Neural progenitor cell (in vitro differentiated cells): ENCODE data around the gene IL31RA. TPM values are rescaled to one million over a fixed set of nuclear protein-coding genes. Genes with fewer than 3 reads are reported as not detected.

ENCODE experiments used
- DNase-seq: peaks from one replicate; pipeline ENCODE4 v3.0.0-alpha.2; 2016; ENCODE audit warnings: low spot score
- H2AFZ ChIP-seq: fragments of 200-600 bp; sonication (generic); replicated peaks from 2 replicates; pipeline ENCODE4 v1.6.1; 2016; ENCODE audit warnings: antibody characterized with exemption
- H3F3A ChIP-seq: fragments of 200-600 bp; sonication (generic); 2 replicates; pipeline ENCODE4 v1.6.1; 2016; ENCODE audit warnings: antibody characterized with exemption, low read depth
- H3K27ac ChIP-seq: fragments of 200-600 bp; sonication (generic); 2 replicates; pipeline ENCODE4 v1.5.1; 2016; ENCODE audit warnings: mild to moderate bottlenecking
- H3K27me3 ChIP-seq: fragments of 200-600 bp; sonication (generic); 2 replicates; pipeline ENCODE4 v1.6.1; 2016; ENCODE audit warnings: mild to moderate bottlenecking, moderate library complexity
- H3K36me3 ChIP-seq: fragments of 200-600 bp; sonication (generic); 2 replicates; pipeline ENCODE4 v1.5.1; 2016
- H3K4me1 ChIP-seq: fragments of 200-600 bp; sonication (generic); 2 replicates; pipeline ENCODE4 v1.6.1; 2016; ENCODE audit warnings: mixed run types
- H3K4me2 ChIP-seq: fragments of 200-600 bp; sonication (generic); 2 replicates; pipeline ENCODE4 v1.6.1; 2016
- H3K4me3 ChIP-seq: fragments of 200-600 bp; sonication (generic); 2 replicates; pipeline ENCODE4 v1.5.1; 2016
- H3K79me2 ChIP-seq: fragments of 200-600 bp; sonication (generic); 2 replicates; pipeline ENCODE4 v1.6.1; 2016; ENCODE audit warnings: low read depth
- H3K9ac ChIP-seq: fragments of 200-600 bp; sonication (generic); 2 replicates; pipeline ENCODE4 v1.6.1; 2016
- H3K9me3 ChIP-seq: fragments of 200-600 bp; sonication (generic); 2 replicates; pipeline ENCODE4 v1.5.1; 2016; ENCODE audit warnings: low read depth
- H4K20me1 ChIP-seq: fragments of 200-600 bp; sonication (generic); 2 replicates; pipeline ENCODE4 v1.6.1; 2016; ENCODE audit warnings: low read depth
- H3K27ac Mint-ChIP-seq: 3 replicates; pipeline ENCODE4 v1.8.0; 2021; ENCODE audit warnings: mixed read lengths
- H3K27me3 Mint-ChIP-seq: 2 replicates; pipeline ENCODE4 v1.8.0; 2022; ENCODE audit warnings: low read depth, mild to moderate bottlenecking, inconsistent platforms, moderate library complexity, mixed read lengths; ENCODE audit not compliant: insufficient read depth
- H3K36me3 Mint-ChIP-seq: 3 replicates; pipeline ENCODE4 v1.8.0; 2021; ENCODE audit warnings: mixed read lengths
- H3K4me1 Mint-ChIP-seq: 3 replicates; pipeline ENCODE4 v1.8.0; 2021; ENCODE audit warnings: mixed read lengths
- H3K4me3 Mint-ChIP-seq: 3 replicates; pipeline ENCODE4 v1.8.0; 2021; ENCODE audit warnings: mild to moderate bottlenecking, moderate library complexity, mixed read lengths
- H3K9me3 Mint-ChIP-seq: 3 replicates; pipeline ENCODE4 v1.8.0; 2020; ENCODE audit warnings: mixed read lengths
- CTCF ChIP-seq: fragments of 200-600 bp; sonication (generic); IDR thresholded peaks from 2 replicates; pipeline ENCODE4 v1.5.1; 2017; ENCODE audit warnings: antibody characterized with exemption, mild to moderate bottlenecking
- EZH2 ChIP-seq: fragments of 200-600 bp; sonication (generic); IDR thresholded peaks from 2 replicates; pipeline ENCODE4 v1.6.1; 2017; ENCODE audit warnings: antibody characterized with exemption, mild to moderate bottlenecking, moderate library complexity
- EZH2phosphoT487 ChIP-seq: fragments of 200-600 bp; sonication (generic); IDR thresholded peaks from 2 replicates; pipeline ENCODE4 v1.6.1; 2017; ENCODE audit warnings: antibody characterized with exemption
- total RNA-seq: library from RNA; depleted of rRNA; stranded (reverse); fragments of >200 nt; gene quantifications from 2 replicates; pipeline ENCODE4 v1.2.3, GENCODE V29; 2015; ENCODE audit warnings: low replicate concordance

The IL31RA gene
- total RNA-seq, 1 donor from 2014 or later = not detected

DNA sequence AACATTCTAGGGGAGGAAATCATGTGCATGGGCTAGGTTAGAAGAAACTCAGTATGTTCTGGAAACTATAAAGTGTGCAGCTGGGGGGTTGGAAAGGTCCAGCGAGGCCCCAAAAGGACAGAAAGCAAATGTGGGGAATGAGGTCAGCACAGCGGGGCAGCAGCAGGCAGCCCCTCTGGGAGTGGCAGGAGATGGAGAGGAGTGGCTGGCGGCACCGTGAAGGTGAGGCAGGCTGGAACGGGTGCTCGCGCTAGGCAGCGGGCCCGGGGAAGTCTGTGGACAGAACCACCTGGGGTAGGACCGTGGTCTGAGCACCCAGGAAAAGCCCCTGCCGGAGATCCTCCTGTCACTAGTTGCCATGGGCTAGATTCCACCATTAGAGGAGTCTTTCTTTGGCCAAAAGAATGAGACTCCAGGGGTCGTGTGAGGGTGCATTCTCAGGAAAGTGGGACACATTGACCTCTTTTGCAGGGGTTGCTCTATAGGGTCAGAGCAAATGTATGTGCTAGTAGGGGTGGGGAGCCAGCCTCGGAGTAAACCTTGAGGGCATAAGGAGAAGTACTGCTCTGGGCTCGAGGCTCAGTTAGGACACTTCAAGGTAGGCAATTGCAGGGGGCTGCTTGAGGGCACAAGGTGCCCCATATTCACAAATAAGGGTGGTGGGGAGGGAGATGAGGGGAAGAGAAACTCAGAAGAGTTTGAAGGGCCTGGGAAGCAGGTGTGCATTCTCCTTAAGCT is 82.4 kb downstream of the IL31RA start:
- no peaks in the 10 kb centered on the region for H3K27me3 Mint-ChIP-seq
- no peak for TF ChIP-seq EZH2phosphoT487
- no peak for TF ChIP-seq EZH2
- TF ChIP-seq CTCF = no peak
- H2AFZ ChIP-seq = no peak overlapping the region
- H3K9me3 ChIP-seq = no peaks in the 10 kb centered on the region
- H3K27me3 ChIP-seq = no peaks in the 10 kb centered on the region
- peak overlapping the region; percentile 38 for H3K27ac Mint-ChIP-seq
- no peaks in the 10 kb centered on the region for H4K20me1 ChIP-seq
- no peaks in the 10 kb centered on the region for H3K36me3 ChIP-seq
- H3K27ac ChIP-seq = no peak overlapping the region
- H3K79me2 ChIP-seq = no peaks in the 10 kb centered on the region
- no peaks in the 10 kb centered on the region for H3K36me3 Mint-ChIP-seq
- no peak overlapping the region for H3K4me3 ChIP-seq
- DNase-seq = no peak
- no peak overlapping the region for H3K4me2 ChIP-seq
- no peaks in the 10 kb centered on the region for H3K4me1 Mint-ChIP-seq
- no peaks in the 10 kb centered on the region for H3F3A ChIP-seq
- no peaks in the 10 kb centered on the region for H3K4me1 ChIP-seq
- H3K9ac ChIP-seq = no peak overlapping the region
- no peak overlapping the region for H3K4me3 Mint-ChIP-seq
- H3K9me3 Mint-ChIP-seq = no peaks in the 10 kb centered on the region

- H3K9me3 ChIP-seq = no peaks in the 10 kb centered on the region
- H3K4me2 ChIP-seq = no peak overlapping the region
- Mint-ChIP-seq H3K4me1 (no peaks in the 10 kb centered on the region), H3K4me3 (no peak overlapping the region), H3K27ac (no peak overlapping the region), H3K9me3 (no peaks in the 10 kb centered on the region), H3K27me3 (no peaks in the 10 kb centered on the region), H3K36me3 (no peaks in the 10 kb centered on the region)
- H3K79me2 ChIP-seq = no peaks in the 10 kb centered on the region
- H3K27me3 ChIP-seq = no peaks in the 10 kb centered on the region
- H3K36me3 ChIP-seq = no peaks in the 10 kb centered on the region
- H3K27ac ChIP-seq = no peak overlapping the region
- H3K4me1 ChIP-seq = no peaks in the 10 kb centered on the region
- TF ChIP-seq EZH2 (no peak), CTCF (no peak), EZH2phosphoT487 (no peak)
- no peaks in the 10 kb centered on the region for H4K20me1 ChIP-seq
- H3F3A ChIP-seq = no peaks in the 10 kb centered on the region
- no peak overlapping the region for H3K9ac ChIP-seq
- no peak for DNase-seq
- H2AFZ ChIP-seq = no peak overlapping the region
- H3K4me3 ChIP-seq = no peak overlapping the region
Measured at GRCh38 chr5:55934115-55934613, 83.0 kb downstream of the IL31RA start.

DNA sequence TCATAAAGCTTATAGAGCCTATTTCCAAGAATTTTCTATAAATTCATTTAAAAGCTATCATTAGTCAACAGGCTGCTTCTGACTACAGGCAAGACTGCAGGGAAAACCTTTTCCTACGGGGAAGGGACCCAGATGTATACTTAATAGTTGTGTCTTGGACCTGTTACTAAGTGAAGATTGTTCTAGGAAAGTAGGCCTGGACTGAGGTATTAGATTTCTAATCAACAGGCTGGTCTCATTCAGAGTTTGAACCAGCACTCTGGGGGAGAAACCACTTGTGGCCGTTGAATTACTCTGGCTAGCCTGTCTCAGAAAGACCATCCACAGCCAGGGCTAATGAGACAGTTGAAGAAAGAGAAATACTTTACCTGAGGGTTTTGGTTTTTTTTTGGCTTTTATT is 83.6 kb downstream of the IL31RA start:
- Histone ChIP-seq H3K9me3 (no peaks in the 10 kb centered on the region), H3K79me2 (no peaks in the 10 kb centered on the region), H2AFZ (no peak overlapping the region), H3K4me3 (no peak overlapping the region), H3K4me2 (no peak overlapping the region), H4K20me1 (no peaks in the 10 kb centered on the region), H3F3A (no peaks in the 10 kb centered on the region), H3K4me1 (no peaks in the 10 kb centered on the region), H3K27me3 (no peaks in the 10 kb centered on the region), H3K9ac (no peak overlapping the region), H3K36me3 (no peaks in the 10 kb centered on the region), H3K27ac (no peak overlapping the region)
- TF ChIP-seq CTCF (no peak), EZH2phosphoT487 (no peak), EZH2 (no peak)
- Mint-ChIP-seq H3K27me3 (no peaks in the 10 kb centered on the region), H3K4me1 (no peaks in the 10 kb centered on the region), H3K4me3 (no peak overlapping the region), H3K27ac (no peak overlapping the region), H3K9me3 (no peaks in the 10 kb centered on the region), H3K36me3 (no peaks in the 10 kb centered on the region)
- no peak for DNase-seq
